Superior temporal gyrus (tissue), 1 donor: ENCODE data around the gene IFT20.

Source experiments
- DNase-seq: peaks from one replicate; pipeline ENCODE4 v3.0.0-alpha.2; 2016; ENCODE audit errors: extremely low spot score

Gene IFT20, protein sequence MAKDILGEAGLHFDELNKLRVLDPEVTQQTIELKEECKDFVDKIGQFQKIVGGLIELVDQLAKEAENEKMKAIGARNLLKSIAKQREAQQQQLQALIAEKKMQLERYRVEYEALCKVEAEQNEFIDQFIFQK

DNA sequence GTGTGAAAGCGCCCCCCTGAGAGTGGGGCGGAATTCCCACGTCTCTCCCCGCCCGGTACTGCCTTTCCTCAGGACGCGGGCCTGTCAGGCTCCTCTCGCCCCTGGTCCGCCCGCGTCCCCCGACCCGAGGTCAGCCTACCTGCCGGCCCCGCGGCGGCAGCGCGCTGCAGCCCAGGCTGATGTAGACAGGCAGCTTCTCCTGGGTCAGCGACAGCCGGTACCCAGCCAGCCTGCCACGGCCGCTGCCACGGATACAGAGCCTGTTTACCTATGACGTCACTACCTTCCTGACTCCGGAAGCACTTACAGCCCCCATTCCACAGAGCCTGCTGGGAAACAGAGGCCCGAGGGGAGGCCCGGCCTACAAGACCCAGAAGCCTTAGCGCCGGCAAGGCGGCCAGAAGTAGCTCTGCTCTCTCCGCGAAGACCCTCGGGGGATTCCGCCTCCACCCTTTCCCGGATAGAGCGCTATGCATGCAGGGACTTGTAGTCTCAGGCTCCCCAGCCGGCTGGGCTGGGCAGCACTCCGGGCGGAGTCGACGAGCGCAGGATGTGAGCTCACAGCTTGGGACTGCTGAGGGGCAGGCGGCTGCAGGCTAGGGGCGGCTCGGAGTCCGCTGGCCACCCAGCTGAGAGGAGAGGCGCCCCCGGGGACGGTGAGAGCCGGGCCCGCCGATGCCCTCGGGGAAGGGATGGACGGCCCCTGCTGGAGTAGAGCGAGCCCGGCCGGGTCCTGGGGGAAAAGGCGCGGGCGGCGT is at the start of gene IFT20, which contains the start of gene TNFAIP1:
Gene IFT20 (minus strand): TSS at position 272 of the 758 bp plus-strand sequence. CDS start 3,487 bp downstream, outside the sequence.
Gene TNFAIP1 (plus strand): TSS at position 561 of the 758 bp plus-strand sequence. CDS start 3,761 bp downstream, outside the sequence.
- peak; percentile 100 for DNase-seq

DNA sequence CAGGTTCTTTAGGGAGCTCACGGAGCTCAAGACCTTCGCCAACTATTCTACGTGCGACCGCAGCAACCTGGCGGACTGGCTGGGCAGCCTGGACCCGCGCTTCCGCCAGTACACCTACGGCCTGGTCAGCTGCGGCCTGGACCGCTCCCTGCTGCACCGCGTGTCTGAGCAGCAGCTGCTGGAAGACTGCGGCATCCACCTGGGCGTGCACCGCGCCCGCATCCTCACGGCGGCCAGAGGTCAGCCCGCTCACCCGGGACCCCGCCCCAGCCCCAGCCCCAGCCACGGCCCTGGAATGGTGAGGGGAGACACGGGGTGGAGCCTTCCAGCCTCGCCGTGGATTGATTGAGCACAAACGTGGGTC is 49.7 kb upstream of the IFT20 start:
- DNase-seq: no peak

DNA sequence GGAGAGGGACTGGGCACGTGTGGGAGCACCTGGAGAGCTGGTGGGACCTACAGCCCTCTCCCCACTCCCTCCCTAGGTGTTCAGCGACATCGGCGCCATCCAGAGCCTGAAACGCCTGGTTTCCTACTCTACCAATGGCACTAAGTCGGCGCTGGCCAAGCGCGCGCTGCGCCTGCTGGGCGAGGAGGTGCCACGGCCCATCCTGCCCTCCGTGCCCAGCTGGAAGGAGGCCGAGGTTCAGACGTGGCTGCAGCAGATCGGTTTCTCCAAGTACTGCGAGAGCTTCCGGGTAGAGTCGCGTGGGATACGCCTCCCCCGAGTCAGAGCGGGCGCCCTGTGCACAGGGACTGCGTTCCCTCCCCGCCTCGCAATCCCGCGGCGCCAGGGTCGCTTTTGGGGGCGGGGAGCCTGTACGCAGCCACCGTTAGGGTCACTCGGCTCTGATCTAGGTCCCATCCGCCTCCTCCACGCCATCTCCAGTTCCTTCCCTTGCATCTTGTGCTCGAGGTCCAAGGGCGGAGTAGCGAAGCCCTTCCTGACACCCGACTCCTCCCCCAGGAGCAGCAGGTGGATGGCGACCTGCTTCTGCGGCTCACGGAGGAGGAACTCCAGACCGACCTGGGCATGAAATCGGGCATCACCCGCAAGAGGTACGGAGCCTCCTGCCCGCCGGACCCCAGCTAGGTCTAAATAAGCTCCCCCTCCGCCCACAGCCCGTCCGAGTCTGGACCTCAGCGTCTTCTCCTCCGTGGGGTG is 49.2 kb upstream of the IFT20 start:
- no peak for DNase-seq

DNA sequence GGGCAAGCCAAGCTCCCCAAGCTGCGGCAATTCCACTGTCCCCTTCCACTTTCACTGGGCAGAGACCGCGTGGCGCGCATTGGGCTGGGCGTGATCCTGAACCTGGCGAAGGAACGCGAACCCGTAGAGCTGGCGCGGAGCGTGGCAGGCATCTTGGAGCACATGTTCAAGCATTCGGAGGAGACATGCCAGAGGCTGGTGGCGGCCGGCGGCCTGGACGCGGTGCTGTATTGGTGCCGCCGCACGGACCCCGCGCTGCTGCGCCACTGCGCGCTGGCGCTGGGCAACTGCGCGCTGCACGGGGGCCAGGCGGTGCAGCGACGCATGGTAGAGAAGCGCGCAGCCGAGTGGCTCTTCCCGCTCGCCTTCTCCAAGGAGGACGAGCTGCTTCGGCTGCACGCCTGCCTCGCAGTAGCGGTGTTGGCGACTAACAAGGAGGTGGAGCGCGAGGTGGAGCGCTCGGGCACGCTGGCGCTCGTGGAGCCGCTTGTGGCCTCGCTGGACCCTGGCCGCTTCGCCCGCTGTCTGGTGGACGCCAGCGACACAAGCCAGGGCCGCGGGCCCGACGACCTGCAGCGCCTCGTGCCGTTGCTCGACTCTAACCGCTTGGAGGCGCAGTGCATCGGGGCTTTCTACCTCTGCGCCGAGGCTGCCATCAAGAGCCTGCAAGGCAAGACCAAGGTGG is 46.0 kb upstream of the IFT20 start:
- no peak for DNase-seq

DNA sequence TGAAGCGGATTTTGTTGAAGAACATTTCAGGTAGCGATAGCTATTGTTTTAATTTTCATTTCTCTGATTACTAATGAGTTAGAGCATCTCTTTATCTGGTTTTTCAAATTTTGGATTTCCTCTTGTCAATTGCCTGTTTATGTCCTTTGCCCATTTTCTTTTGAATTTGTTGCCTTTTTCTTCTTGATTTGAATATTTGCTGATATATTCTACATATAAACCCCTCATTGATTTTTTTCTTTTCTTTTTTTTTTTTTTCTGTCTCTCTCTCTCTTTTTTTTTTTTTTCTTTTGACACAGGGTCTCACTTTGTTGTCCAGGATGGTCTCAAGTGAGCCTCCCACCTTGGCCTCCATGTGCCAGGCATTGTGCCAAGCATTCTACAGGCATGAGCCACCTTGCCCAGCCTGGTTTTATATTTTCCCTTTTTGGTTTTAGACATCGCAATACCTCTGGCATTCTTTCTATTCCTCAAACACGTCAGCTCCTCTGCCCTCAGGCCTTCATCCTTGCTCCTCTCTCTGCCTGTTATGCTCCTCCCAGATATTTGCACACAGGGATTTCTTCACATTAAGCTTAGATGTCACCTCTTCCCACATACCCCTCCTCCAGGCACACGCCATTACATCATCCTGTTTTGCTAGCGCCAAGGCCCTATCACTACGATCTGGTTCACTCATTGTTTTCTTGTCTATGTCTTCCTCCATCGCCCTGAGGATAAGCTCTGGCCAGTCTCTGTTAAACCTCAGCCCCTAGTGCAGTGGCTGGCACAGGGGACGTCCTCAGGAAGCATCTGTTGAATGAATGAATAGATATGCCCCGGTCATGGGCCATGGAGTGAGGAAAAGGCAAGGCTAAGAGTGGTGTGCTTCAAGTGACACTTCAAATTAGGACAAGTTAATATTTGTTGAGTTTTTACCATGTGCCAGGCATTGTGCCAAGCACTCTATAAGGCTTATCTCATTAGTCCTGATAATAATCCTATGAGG is 44.8 kb upstream of the IFT20 start:
- no peak for DNase-seq

DNA sequence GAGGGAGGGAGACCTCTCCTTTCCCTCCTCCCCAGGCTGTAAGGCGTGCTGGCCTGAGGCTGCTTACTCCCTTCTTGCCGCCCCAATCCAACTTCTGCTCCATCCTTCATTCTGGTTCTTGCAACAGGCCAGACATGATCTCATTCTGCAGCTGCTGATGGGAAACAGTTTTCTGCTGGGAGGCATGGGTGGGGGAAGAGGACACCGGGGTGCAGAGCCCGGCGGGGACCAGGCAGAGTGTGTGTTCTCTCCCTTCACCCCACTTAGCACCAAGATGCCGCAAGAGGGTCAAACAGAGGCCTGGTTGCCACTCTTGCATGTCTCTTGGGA is 37.6 kb upstream of the IFT20 start:
- DNase-seq: no peak

DNA sequence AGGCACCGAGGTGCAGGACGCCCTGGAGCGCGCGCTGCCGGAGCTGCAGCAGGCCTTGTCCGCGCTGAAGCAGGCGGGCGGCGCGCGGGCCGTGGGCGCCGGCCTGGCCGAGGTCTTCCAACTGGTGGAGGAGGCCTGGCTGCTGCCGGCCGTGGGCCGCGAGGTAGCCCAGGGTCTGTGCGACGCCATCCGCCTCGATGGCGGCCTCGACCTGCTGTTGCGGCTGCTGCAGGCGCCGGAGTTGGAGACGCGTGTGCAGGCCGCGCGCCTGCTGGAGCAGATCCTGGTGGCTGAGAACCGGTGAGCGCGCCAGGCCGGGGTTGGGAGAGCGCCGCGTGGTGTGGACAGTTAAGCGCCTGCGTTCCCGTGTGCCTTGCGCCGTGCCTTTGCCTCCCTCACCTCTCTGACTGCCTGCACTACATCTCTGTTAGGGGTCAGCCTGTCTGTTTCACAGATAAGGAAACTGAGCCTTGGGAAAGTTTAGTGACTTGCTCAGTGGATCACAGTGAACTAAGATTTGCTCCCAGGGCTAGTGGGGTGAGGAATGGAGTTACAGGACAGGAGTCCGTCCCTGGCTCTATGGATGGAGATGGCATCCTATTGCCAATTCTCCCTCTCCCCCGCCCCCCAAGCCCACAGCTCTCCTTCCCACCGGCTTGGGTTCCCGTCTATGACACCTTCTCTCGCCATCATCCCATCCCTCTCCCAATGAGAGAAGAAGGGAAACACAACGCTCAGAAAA is 37.1 kb upstream of the IFT20 start:
- DNase-seq: no peak

DNA sequence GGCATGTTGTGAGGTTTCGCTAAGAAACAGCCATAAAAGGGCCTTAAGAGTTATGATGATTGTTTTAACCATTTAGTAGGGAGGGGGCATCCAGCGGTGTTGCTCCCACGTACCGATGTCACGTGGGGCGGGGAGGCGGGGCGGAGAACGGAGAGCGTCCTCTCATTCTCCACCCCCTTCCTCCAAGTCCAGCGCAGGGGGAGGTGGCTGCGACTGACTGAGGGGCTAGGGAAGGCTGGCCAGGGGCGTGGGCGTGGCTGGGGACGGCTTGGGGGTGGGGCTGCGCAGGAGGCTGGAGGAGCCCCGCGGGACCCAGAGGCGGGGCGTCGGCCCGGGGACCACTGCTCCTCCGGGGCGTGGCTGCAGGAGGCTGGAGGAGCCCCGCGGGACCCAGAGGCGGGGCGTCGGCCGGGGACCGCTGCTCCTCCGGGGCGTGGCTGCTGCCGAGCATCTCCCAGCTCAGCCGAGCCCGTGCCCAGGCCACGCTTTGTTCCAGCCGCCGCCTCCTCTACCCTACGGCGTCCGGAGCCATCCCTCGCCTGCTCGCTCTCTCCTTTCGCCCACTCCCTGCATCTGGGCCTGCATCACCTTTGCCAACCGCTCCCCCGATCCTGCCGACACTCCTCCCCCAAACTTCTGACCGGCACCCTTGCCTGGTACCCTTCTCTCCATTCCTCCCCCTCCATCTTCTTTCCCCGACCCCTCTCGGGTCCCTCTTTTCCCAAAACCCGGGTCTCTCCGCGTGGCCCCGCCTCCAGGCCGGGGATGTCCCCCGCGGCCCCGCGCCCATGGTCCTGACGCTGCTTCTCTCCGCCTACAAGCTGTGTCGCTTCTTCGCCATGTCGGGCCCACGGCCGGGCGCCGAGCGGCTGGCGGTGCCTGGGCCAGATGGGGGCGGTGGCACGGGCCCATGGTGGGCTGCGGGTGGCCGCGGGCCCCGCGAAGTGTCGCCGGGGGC is 36.3 kb upstream of the IFT20 start, which contains the start of gene SARM1:
Gene SARM1 (plus strand): TSS at position 450 of the 958 bp plus-strand sequence. CDS start 339 bp downstream, at position 789.
- peak; percentile 64 for DNase-seq

DNA sequence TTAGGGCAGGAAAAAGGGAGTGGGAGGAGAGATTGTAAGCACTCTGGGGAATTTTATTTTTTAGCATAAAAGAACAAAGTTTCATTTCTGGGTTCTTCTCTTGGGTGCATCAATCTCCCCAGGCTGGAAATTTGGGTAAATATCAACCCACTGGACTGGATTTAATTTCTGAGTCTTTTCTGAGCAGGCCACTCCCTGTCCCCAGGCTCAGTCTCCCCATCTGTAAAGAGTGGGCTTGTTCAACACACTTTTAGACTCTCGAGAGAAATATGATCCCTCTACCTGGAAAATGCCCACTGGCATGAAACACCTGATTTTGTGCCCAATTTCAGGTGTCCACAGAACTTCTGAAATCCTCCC is 35.5 kb upstream of the IFT20 start:
- DNase-seq: no peak

DNA sequence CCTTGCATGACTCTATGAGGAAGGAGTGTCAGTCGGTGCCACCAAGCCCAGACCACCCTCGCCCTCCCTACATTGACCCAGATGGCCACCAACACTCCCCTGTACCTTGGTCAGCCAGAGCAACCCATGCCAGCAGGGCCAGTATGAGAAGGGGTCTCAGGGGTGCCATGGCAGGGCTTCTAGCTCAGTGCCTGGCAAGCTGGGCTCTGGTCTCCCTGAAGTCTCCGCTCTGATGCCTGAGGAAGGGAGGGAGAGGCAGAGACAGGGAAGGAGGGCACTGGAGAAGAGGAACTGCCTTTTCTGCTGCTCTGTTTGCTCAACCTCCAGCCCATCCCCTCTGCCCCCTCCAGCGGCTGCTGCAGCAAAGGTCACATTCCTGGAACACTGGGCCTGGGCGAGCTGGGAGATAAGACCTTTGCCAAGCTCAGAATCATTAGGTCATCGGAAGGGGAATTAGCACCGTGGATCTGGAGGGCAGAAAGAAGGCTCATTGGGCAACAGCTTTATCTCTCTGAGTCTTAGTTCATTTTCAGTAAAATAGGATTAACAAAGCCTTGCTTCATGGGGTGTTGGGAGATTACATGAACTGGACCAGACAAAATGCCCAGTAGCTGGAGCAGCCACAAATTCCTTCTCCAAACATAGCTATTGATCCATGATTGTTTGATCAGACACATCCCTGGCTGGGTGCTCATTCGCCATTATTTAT is 34.9 kb upstream of the IFT20 start, which contains the start of gene VTN:
Gene VTN (minus strand): TSS at position 273 of the 709 bp plus-strand sequence. CDS start 104 bp downstream, at position 169.
- DNase-seq: no peak

DNA sequence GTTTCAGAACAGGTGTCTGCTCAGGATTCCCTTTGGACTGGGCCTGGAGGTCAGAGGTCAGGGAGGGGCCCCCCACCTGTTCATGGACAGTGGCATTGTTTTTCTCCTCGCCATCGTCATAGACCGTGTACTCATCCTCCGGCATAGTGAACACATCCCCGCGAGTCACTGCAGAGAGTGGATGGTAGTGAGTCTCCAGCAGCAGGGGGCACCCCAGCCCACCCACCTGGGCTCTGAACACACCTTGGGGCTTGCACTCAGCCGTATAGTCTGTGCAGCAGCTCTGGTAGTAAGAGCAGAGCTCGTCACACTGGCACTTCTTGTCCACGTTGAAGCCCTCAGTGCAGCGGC is 34.4 kb upstream of the IFT20 start:
- DNase-seq: no peak

DNA sequence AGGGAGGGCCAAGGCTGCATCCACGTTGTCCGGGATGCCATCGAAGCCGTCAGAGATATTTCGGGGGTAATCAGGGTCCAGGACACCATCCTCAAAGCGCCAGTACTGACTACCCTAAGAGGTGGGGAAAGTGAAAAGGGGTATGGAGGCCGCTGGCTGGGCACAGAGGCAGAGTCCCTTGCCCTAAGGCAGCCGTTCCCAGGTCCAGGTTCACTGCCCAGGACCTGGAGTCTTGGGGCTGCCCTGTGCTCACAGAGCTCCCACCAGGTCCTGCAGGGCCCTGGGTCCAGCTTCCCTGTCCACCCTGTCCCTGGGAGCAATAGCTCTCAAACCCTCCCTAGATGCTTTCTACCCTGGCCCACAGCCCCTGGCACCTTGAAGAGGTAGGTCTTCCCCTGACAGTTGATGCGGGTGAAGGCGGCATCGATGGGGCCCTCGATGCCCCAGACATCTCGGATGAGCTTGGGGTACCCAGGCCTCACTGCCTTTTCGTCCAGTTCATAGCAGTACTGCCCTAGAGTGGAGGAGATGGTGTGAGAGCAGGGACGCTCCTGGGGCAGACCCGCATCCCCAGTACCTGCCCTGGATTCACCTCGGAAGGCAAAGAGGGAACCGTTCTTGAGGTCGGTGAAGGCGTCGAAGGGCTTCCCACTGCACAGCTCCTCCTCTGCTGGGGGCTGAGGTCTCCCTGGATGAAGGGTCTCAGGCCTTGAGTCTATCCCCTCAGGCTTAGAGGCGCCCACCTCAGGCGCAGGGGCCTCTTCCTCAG is 33.8 kb upstream of the IFT20 start:
- DNase-seq: no peak

DNA sequence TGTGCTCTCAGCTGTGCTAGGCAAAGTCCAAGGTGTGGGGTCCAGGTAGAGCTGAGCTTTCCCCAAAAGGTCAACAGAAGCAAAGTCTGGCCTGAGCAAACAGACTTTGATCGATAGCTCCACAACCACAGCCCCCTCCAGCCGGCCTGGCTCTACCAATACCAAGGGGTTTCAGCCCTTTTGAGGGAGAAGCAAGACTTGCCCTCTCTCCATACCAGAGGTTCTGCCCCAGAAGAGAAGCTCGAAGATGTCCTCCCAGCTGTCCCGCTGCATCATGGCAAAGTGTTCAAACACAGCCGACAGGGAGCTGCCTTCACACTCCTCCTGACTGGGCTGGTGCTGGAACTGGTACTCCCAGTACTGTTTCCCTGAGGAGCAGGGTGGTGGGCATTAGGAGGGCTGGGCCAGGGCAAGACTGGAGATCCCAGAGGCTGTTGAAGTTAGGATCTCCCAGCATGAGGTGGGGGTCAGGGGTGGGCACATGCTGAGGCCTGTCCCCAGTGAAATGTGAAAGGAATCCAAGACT is 33.1 kb upstream of the IFT20 start:
- no peak for DNase-seq

DNA sequence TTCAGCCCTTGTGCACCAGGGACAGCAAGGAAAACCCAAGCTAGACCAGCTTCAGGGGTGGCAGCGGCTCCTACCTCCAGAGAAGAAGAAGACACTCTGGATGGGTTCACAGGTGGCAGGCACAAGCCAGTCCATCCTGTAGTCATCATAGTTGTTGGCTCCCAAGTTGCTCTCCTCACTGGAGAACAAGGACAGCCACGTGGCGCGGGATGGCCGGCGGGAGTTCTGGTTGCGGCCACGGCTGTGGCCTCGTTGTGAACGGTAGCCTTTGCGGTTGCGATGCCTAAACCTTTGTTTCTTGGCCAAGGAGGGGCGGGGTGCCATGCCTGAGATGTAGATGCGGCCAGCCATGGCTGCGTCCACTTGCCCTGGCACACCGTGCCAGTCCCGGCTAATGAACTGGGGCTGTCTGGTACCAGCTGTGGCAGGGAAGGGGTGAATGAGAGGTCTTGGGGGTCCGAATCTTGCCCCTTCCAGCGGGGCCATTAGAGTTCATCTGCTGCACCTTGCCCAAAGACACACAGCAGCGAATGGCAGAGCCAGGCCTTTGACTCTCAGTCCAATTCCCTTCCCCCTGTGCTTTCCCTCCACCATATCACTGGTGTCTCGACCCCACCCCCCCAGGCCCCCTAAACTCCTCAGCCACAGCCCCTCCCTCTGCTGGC is 32.5 kb upstream of the IFT20 start:
- DNase-seq: no peak

DNA sequence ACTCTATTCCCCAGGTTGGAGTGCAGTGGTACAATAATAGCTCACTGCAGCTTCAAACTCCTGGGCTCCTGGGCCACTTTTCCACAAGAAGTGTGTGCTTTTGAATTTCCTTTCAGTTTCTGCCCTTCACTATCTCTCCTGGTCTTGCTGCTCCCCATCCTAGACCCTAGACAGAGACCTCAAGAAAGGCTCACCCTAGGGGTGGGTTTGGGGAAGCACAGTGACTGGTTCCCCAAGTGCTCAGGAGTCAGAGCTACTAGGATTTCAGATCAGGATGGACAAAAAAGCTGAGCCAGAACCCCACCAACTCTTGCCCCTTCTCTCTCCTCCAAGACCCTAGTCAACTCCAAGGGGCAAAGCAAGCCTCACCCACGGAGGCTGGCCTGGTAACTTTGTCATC is 31.3 kb upstream of the IFT20 start:
- DNase-seq: no peak

DNA sequence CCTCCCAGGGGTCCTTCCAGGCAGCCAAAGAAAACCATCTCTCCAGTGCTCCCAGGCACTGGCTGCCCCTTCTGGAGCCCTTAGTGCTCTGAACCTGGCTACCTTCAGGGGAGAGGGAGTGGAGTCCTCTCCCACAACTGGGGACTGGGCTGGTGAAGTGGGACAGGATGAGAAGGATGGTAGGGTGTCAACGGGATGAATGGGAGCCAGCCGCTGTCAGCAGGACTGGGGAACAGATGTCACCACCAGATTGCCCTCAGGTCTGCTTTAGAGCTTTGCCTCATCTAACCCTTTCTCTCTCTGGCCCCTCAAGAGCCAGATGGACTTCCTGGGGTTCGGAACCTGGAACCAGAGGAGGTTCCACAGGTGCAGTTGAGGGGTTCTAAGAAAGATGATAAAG is 30.2 kb upstream of the IFT20 start:
- DNase-seq: no peak
